Stimulated activated CD8-positive, alpha-beta memory T cell treated with anti-CD3 and anti-CD28 coated beads, Interleukin-12 subunit alpha, Interleukin-12 subunit beta, amount 100 ng/mL, for 24 hours (primary cell): ENCODE results near the gene CD247.

Experiments
- DNase-seq: peaks from one replicate; pipeline ENCODE4 v3.0.0-alpha.2; 2020; ENCODE audit errors: extremely low read depth

Gene CD247

DNA sequence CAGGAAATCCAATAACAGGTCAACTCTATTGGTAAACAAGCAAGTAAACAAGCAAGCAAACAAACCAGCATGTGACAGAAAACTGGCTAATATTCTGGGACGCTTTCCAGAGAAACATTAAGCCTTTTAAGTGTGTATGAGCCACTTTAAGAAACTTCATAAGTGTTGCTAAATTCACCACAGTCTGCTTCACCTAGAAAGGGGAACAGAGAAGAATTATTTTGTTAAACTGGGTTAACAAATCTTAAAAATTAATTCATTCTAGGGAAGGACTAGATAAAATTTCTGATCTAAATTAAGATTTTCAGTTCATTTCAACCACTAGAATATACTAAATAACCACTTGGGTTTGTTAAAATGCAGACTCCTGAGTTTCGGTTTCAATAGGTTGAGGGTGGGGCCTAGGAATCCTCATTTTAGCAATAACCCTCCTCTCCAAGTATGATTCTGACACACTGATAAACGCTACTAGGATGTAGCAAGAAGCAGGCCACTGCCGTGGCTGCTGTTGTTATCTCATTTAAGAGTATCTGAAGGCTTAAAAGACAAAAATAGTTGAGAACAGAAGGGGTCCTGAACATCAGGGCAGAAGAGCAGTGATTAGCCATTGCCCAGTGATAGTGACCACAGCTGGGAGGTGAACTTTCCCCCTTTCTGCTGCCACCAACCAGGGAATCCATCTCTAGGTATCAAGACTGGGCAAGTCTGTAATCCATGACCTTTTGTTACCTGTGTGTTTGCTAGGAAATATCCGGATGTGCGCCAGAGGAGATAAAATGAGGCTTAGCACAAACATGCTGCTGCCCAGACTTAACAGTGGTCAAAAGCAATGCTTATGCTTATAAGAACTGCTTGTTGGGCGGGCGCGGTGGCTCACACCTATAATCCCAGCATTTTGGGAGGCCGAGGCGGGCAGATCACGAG, 24.0 kb upstream of the CD247 start:
- no peak for DNase-seq

DNA sequence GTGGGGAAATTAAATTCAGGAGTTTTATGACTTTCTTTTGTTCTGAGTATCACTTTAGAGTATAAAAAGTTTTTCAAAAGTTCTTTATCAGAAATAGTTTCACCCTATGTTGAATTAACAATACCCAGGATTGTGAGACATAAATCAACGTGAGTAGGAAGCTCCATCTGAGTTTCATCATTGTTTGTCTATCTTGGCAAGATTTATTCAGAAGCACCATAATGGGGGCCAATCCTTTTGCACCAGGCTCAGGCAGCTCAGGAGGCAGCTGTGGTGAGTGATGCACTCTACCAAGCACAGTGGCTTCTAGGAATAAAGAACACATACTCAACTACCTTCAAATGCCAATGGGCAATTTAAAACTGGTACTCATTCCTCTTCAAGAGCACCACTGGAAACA, 23.3 kb upstream of the CD247 start:
- no peak for DNase-seq

DNA sequence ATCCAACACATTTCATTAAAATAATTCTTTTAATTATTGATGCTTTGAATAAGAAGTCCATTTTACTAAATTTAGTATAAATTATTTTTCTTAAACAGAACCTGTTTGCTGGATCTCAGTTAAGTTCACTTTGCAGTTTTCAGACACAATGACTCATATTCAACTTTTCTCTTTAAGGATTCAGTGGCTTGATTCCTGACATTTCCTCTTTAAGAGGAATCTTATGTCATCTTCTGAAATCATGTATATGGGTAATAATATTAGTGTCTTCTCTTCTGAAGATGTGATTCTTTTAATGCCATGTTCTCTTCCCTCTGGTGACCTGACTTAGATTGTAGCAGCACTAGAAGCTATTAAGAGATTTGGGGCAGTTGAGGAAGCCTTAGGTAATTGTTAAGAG, 22.7 kb upstream of the CD247 start:
- no peak for DNase-seq

DNA sequence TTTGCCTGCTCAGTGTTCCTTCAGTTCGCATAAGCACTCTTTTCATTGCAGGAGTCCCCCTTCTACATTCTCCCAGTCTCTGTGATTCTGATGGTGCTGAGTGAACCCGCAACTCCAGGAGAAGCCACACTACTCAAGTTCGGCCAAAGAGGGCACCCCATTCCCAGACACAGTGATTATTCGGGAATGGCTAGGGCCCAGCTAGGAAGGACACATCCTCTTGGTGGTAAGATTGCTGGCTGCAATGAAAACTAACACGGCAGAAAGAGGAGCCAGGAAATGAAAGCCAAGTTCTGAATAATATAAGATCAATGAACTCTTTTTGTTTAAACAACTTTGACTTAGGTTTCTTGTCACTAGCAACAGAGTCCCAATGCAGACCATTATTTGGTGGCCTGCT, 20.3 kb upstream of the CD247 start:
- DNase-seq = no peak

DNA sequence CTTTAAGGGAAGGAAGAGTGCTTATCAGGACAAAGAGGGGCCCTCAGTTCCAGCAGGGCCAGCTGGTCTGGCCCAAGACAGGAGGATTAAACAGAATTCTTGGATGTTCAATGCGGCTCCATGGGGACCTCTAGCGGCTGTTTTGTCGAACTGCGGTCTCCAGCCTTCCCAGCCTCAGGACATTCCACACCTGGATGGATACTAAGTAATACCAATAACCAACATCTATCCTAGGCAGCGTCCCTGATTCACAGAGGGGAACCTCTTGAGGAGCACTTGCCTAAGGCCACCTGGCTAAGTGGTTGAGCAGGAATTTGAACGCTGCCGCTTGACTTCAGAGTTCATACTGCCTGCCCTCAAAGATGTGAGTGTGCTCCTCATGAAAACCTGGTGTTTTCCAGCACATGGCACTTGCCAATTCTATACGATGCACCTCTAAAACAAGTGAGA, 15.5 kb upstream of the CD247 start:
- DNase-seq = no peak

DNA sequence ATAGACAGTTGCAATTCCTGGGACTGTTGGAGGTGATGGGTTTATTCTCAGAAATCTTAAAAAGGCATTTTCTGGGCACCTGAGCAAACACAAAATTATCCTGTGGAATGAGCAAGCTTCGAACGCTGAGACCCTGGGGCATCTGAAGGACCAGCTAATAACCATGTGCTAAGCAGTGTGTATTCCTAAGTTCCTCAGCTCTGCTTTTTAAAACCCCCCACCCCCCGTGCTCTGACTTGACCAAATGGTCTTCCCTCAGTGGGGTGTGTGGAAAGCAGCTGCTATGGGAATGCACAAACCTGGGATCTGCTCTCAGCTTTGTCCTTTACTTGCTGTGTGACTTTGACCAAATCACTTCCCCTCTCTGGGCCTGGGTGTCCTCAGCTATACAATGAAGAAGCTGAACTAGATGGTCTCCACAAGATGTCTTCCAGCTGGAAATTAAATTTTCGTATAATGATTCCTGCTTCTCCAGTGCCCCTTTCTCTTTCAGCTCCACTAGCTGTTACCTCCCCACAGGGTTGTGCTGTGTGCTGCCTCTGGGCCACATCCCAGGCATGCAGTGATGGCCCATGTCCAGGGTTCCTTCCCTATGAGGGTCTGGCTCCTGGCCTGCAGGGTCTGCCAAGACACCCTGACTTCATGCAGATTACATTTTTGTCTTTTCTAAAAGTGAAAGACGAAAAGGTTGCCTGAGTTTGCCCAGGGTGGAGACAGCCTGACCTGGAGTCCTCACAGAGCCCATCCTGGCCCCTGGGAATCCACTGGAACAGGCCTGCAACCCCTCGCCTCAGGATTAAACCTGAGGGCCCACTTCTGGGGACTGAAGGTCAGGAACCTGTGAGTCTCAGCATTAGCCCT, 14.9 kb upstream of the CD247 start:
- no peak for DNase-seq

DNA sequence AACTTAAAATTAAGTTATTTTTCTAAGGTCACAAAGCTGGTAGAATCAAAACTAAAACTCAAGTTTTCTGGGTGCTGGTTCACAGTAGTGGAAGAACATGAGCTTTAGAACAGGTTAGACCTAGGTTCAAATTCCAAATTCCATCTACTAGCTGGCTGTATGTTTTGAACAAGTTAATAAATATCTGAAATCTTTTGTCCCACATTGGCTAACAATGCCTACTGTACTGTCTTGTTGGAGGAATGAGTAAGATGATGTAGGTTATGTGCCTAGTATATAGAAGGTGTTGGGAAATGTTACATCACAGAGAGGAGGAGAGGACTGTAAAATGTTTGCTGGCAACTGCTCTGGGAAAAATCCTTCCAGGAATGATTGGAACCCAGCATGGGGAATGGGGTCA, 14.0 kb upstream of the CD247 start:
- no peak for DNase-seq

DNA sequence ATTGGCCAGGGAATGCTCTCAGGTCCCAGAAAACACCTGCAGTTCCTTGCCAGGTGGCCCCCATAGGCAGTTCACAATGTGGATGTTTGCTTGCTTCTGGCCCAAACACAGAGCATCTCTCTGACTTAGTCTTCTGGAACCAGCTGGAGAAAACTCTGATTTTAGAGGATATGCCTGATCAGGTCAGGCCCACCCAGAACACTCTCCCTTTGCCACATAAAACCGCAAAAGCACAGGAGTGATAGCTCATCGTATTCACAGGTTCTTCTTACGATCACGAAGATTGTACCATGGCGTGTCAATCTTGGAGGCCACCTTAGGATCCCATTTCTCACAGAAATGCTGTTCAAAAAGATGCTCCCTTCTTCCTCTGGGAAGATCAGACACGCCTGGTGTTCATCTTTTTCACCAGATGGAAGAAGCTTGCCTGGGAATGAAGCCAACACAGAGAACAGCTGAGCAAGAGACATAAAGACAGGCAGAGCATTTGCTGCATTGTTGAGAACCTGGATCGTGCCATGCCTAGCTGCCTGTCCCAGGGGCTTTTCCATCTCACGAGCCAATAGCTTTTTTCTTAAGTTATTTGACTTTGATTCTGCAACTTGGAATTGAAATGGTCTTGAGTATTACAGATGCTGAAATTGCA, 11.6 kb upstream of the CD247 start:
- no peak for DNase-seq

DNA sequence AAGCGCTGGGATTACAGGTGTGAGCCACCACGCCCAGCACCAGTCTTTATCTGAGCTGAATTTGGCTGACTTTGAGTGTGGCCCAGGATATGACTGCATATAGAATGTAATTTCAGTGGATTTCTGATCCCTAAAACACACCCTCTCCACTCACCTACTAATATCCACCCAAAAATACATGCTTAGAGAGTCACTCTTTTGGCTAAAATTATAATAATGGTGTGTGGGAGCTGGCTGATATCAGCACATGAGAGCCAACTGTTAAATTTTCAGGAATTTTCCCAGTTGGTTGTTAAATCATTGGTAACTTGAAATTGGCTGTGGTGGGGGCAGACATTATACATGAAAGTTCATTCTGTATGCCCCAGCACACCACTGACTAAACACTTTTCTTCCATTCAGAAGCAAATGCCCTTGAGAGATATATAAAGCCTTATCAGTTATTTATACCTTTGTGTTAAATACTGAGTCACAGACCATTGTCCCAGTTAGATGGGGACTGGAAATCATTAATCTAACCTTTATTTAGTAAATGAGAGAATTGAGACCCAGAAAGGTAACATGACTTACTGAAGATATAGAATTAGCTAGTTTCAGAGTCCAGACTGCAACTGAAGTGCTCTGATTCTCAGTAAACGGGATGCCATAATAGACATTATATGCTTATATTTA, 9.9 kb upstream of the CD247 start:
- no peak for DNase-seq

DNA sequence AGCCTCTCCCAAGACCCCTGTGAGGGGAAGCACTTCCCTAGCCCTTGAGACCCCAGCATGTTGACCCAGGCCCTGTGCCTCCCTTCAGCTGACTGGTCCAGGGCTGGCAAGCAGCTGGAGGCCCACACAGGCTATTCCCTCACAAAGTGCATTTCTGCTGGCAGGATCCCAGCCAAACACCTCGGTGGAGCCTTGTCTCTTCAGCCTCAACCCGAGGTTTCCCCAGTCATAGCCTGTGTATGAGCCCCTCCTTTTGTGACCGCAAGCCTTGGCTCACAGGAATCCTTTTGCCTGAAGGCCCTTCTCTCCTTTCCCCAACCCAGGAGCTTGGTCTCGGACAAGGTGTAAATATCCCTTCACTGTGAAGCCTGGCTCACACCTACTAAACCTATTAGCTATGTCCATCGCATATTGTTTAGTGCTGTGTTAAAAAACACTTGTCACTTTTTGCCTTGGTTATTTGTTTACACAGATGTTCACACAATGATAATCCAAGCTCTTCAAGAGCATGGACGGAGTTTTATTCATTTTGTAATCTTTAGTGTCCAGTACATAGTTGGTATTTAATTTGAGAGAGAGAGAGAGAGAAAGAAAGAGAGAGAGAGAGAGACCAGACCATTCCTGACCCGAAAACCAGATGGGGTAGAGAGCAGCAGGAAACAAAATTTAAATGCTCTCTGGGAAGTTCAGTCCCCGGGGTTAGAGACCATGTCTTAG, 8.5 kb upstream of the CD247 start:
- DNase-seq = no peak

DNA sequence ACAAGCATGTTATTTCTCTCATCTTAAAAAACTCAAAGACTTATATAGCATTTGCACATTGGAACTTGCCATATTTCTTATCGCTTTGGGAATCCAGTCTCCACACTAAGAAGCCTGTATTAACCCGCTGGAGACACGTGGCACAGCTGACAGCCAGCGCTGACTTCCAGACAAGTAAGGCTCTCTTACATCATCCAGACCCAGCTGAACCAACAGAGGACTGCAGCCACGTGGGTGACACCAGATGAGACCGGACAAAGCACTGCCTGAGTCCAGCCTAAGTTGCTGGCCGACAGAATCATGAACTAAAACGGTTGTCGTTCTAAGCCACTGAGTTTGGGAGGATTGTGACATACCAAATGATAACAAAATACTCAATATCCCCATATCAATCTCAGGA, 6.3 kb upstream of the CD247 start:
- DNase-seq = no peak

DNA sequence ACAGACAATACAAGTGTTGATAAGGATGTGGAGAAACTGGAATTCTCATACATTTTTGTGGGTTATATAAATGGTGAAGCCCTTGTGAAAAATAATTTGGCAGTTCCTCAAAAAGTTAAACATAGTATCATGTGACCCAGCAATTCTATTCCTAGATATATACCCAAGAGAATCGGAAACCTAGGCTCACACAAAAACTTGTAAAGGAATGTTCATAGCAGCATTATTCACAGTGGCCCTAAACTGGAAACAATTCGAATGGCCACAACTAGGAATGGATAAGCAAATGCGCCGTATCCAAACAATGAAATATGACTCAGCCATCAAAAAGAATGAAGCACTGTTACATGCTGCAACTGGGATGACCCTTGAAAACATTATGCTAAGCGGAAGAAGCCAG, 3.9 kb upstream of the CD247 start:
- no peak for DNase-seq

DNA sequence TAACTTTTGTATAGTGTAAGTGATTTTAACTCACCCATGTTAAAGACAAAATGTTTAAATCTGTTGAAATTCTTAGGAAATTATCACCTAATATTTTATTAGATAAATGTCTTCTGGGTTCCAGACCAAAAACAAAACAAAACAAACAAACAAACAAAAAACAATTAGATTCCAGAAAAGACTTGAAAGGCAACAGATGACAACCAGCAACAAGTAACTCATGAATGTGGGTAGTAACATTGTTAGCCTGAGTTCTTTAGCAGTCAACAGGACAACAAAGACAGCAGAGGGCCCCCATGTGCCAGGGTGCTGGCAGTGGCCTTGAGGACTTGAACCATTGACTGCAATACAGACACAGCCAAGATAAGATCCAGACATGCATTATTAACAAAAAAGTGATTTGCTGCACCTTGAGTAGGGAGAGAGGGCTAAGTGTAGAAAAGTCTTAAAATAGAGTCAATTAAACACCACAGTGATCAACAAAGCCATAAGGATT, 2.4 kb upstream of the CD247 start:
- DNase-seq = no peak

DNA sequence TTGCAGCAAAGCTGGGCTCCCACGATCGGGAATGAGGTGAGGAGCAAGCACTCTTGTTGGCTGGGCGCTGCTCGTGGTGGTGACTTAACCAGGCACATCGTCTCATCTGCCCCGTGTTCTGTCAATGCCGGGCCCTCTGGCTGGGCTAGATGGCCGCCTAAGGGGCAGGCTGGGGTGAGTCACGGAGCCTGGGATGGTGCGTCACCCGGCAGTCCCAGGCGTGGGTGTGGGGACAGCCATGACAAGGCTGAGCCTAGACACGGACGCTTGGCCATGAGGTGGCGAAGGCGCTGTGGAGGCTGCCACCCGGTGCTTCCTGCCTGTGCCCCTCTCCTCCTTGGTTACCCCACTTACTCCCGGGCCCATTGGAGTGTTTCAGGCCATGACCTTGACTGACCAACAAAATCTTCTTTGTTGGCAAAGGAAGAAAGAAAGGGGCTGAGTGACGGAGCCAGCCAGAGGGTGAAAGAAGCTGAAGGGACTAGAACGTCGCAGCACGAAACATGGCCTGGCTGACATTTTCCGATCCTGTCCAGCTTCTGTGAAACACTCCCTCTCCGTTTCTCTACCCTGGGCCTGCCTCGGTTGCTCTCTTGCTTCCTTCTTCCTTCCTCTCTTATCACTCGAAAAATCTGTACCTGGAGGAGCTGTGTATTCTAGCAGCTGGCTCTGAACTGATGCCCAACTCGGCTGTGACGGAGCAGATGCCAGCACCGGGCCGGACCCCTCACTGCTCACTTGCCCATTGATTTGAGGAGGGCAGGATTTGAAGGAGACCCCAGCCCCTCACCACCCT, 596 bp downstream of the CD247 start:
- DNase-seq = peak; percentile 86

DNA sequence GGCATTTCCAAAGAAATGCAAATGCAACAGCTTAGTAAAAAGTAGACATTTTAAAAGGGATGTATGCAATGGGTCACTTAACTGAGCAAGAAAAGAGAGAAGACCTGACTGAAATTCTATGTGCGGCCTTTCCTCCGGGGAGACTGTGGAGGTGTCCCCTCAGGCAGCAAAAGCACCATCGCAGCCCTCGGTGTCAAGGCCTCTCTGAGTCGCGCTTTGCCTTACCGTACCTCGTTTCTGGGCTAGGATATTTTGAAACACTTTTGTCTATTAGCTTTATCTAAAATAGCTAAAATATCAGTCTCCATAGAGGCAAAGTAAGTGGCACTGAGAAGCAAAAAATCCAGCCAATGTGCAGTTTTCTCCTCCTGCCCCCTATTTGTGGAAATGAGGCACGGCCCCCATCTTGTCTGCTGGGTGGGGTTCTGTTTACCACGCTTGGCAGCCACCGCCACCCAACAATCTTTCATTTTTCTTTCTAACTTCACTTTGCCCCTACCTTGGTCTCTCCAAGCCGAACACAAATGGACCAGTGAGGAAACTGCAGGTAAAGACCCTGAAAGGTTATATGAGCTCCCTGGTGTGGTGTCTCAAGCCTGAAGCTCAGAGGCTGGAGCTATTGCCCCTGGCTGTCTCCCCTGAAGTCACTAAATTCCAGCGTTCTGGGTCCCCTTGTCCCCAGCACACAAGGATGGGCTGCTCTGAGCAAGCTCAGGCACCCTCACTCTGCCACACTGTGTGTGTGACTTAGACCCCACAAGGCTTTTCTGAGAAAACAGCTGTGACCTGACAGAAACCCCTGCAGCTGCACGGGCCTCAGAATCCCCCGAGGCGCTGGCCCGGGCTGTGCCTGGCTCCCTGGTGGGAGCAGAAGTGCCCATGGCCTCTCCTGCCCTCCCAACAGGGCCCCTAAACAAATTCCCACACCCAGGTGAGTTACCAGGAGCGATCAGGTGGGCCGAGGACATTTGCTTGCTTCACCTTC, 1.6 kb downstream of the CD247 start:
- DNase-seq = no peak

DNA sequence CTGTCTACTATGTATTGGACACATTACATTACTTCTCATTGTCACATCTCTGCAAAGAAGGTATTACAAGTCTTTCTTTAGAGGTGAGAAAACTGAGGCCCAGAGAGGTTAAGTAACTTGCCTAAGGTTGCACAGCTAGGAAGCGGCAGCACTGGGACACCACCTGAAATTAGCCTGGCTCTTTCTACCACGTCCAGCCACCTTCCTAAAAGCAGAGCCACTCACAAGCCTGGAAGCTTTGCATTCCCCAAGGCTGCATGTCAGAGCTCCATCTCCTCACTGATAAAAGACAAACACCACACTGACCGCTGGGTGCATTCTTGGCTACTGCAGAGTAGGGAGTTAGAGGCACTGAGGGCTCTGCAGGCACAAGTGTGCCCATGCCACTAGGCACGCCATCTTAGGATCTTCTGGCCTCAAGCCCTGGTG, 2.4 kb downstream of the CD247 start:
- DNase-seq = no peak

DNA sequence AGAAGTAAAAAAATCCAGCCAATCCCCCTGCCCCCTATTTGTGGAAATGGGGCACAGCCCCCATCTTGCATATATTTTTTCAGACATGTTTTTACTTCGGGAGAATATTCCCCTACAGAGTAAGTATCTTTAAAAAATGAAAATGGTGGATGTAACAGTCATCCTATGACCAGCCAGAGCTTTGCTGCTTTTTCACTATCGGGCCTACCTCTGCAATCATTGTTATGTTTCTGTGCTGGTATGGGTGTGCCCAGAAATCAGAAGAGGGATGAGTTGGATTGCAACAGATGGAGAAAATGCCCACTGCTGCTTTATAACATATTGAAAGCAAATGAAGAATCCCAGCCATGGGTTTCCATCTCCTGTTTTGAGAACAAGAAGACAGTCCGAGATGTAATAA, 2.9 kb downstream of the CD247 start:
- DNase-seq = no peak

DNA sequence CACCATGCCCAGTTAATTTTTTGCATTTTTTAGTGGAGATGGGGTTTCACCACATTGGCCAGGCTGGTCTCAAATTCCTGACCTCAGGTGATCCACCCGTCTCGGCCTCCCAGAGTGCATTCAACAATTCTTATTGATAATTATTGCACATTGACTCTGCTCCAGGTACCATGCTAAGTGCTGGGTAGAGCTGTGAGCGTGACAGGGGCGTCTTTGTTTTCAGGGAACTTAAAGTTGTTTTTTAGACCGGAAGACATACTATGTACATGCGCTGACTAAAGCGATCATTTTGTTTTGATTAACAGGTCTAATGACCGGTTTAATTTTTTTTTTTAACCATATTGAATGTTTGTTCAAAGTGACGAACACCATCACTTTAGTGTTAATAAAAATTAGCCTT, 4.0 kb downstream of the CD247 start:
- DNase-seq = no peak
